Parathyroid adenoma (tissue), 2 donors: ENCODE results near the gene ACKR2.
"Not testable (repeated sequence)": the region's sequence is repeated elsewhere in the genome, so short reads cannot be mapped to it uniquely, and the experiment has no call there.

Experiments used
- H2AFZ ChIP-seq: fragments of 300-600 bp; sonication (generic); one replicate; pipeline ENCODE4 v1.7.0; 2017; ENCODE audit warnings: antibody characterized with exemption, mild to moderate bottlenecking
- H3K27ac ChIP-seq: fragments of 300-600 bp; sonication (generic); one replicate; pipeline ENCODE4 v1.7.0; 2017
- H3K27me3 ChIP-seq: fragments of 300-600 bp; sonication (generic); one replicate; pipeline ENCODE4 v1.7.0; 2017; ENCODE audit warnings: low read length; ENCODE audit not compliant: control insufficient read depth, insufficient read depth
- H3K36me3 ChIP-seq: fragments of 300-600 bp; sonication (generic); one replicate; pipeline ENCODE4 v1.7.0; 2017; ENCODE audit warnings: low read length; ENCODE audit not compliant: control insufficient read depth, insufficient read depth
- H3K4me1 ChIP-seq: fragments of 300-600 bp; sonication (generic); one replicate; pipeline ENCODE4 v1.7.0; 2017; ENCODE audit warnings: control low read depth
- H3K4me2 ChIP-seq: fragments of 300-600 bp; sonication (generic); one replicate; pipeline ENCODE4 v1.7.0; 2017; ENCODE audit warnings: low read length
- H3K4me3 ChIP-seq: fragments of 300-600 bp; sonication (generic); one replicate; pipeline ENCODE4 v1.7.0; 2017; ENCODE audit warnings: low read depth, low read length
- H3K79me2 ChIP-seq: fragments of 300-600 bp; sonication (generic); one replicate; pipeline ENCODE4 v1.7.0; 2017; ENCODE audit warnings: control low read depth
- H3K9ac ChIP-seq: fragments of 300-600 bp; sonication (generic); one replicate; pipeline ENCODE4 v1.7.0; 2017; ENCODE audit warnings: mild to moderate bottlenecking
- H3K9me3 ChIP-seq: fragments of 300-600 bp; sonication (generic); one replicate; pipeline ENCODE4 v1.7.0; 2017; ENCODE audit warnings: low read length; ENCODE audit not compliant: control insufficient read depth
- TF ChIP-seq, protein P1 (sequence below): fragments of 300-600 bp; sonication (generic); IDR thresholded peaks from one replicate; pipeline ENCODE4 v1.7.0; 2017; ENCODE audit warnings: antibody characterized with exemption, mild to moderate bottlenecking
- donor health status: primary hyperparathyroidism.

The ACKR2 gene

DNA sequence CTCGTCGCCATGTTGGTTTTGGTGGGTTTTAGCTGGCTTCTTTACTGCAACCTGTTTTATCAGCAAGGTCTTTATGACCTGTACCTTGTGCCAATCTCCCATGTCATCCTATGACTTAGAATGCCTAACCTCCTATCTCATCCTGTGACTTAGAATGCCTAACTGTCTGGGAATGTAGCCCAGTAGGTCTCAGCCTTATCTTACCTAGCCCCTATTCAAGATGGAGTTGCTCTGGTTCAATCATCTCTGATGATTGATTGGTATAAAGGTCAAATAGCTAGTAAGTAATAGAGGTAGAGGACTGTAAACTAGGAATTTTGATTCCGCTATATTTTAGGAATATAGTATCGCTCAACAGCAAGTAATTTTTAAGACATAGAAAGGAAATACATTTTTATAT lies 1.3 kb upstream of the ACKR2 start:
- Histone ChIP-seq H3K27me3 (no peaks in the 10 kb centered on the region), H3K79me2 (no peaks in the 10 kb centered on the region), H3K9ac (no peak overlapping the region), H3K27ac (no peak overlapping the region), H3K9me3 (no peaks in the 10 kb centered on the region), H3K36me3 (no peaks in the 10 kb centered on the region), H3K4me3 (no peak overlapping the region), H3K4me1 (no peaks in the 10 kb centered on the region), H3K4me2 (no peak overlapping the region), H2AFZ (no peak overlapping the region)
- TF ChIP-seq, protein P1, sequence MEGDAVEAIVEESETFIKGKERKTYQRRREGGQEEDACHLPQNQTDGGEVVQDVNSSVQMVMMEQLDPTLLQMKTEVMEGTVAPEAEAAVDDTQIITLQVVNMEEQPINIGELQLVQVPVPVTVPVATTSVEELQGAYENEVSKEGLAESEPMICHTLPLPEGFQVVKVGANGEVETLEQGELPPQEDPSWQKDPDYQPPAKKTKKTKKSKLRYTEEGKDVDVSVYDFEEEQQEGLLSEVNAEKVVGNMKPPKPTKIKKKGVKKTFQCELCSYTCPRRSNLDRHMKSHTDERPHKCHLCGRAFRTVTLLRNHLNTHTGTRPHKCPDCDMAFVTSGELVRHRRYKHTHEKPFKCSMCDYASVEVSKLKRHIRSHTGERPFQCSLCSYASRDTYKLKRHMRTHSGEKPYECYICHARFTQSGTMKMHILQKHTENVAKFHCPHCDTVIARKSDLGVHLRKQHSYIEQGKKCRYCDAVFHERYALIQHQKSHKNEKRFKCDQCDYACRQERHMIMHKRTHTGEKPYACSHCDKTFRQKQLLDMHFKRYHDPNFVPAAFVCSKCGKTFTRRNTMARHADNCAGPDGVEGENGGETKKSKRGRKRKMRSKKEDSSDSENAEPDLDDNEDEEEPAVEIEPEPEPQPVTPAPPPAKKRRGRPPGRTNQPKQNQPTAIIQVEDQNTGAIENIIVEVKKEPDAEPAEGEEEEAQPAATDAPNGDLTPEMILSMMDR, result no peak

DNA sequence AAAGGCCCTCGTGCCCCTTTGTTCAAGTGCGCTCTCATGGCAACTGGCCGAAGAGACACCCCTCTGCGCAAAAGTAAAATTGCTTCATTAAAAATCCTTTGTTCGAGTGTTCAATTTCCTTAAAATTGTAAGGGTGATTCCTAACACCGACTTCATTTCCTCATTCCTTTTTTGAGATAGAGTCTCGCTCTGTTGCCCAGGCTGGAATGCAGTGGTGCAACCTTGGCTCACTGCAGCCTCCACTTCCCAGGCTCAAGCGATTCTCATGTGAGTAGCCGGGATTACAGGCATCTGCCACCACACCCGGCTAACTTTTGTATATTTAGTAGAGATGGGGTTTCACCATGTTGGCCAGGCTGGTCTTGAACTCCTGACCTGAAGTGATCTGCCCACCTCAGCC lies 1.5 kb downstream of the ACKR2 start:
- not testable (repeated sequence) for H3K79me2 ChIP-seq, H2AFZ ChIP-seq, H3K27ac ChIP-seq, H3K9me3 ChIP-seq, H3K4me3 ChIP-seq, H3K36me3 ChIP-seq, H3K27me3 ChIP-seq, H3K4me2 ChIP-seq, H3K4me1 ChIP-seq, H3K9ac ChIP-seq

DNA sequence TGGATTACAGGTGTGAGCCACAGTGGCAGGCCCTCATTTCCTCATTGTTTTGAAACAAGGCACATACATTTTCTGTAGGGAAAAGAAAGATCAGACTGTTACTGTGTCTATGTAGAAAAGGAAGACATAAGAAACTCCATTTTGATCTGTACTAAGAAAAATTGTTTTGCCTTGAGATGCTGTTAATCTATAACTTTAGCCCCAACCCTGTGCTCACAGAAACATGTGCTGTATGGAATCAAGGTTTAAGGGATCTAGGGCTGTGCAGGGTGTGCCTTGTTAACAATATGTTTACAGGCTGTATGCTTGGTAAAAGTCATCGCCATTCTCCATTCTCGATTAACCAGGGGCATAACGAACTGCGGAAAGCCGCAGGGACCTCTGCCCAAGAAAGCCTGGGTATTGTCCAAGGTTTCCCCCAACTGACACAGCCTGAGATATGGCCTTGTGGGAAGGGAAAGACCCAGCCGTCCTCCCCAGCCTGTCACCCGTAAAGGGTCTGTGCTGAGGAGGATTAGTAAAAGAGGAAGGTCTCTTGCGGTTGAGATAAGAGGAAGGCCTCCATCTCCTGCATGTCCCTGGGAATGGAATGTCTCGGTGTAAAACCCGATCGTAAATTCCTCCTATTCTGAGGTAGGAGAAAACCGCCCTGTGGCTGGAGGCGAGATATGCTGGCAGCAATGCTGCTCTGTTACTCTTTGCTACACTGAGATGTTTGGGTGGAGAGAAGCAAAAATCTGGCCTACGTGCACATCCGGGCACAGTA lies 2.1 kb downstream of the ACKR2 start:
- not testable (repeated sequence) for H3K4me3 ChIP-seq, H3K9ac ChIP-seq, H3K27ac ChIP-seq

DNA sequence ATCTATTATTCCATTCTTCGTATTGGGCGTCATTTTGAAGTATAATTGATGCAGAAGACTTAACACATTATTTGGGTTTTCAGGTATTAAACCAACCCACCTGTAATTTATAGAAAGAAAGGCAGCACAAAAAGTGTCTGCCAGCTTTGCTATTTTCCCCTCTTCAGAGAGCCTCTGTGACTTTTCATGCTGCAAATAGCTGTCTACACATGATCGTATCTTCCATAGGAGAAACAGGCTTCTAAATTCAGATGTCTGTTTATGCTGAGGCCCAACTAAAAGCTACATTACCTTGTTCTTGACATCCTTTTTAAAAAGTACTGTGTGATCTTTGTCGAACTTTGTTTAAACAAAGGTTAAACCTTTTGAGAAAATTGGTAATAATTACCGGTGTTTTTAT lies 5.0 kb downstream of the ACKR2 start:
- no peak overlapping the region for H3K27ac ChIP-seq
- H3K9ac ChIP-seq, result no peak overlapping the region
- no peaks in the 10 kb centered on the region for H3K9me3 ChIP-seq
- no peak overlapping the region for H3K4me3 ChIP-seq
- TF ChIP-seq, protein P1, result no peak
- H3K27me3 ChIP-seq, result no peaks in the 10 kb centered on the region
- H3K4me1 ChIP-seq, result no peaks in the 10 kb centered on the region
- no peak overlapping the region for H3K4me2 ChIP-seq
- H3K36me3 ChIP-seq, result no peaks in the 10 kb centered on the region
- no peaks in the 10 kb centered on the region for H3K79me2 ChIP-seq
- no peak overlapping the region for H2AFZ ChIP-seq

More for the DNA sequence above, 2.1 kb downstream of the ACKR2 start:
- H3K4me1 ChIP-seq, H3K36me3 ChIP-seq, H2AFZ ChIP-seq, H3K4me2 ChIP-seq, H3K9me3 ChIP-seq, H3K27me3 ChIP-seq, H3K79me2 ChIP-seq: not testable (repeated sequence)

DNA sequence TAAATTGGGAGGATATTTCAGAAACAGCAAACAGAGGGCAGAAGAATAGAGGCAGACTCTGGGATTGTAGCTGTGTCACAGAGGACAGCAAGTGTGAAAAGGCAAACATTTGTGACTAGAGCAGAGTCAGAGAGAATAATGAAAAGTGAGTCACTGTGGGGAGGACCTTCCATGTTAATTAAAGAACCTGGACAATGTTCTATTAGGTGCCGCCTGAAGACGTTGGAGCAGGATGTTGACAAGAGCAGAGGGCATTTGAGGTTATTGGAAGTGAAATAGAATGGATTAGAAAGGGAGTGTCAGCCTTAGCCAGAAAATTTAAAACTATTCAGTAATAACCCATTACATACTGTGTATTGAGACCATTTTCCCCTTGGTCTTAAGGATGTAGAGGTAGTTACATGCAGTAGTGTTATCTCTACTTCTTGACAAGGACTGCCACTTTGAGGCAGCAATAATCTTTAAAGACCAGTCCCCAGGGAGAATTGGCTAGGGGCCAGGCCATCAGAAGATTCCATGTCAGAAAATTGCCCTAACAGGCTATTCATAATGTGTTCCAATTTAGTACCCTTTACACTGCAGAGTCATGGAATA lies 5.8 kb downstream of the ACKR2 start:
- Histone ChIP-seq H3K4me1 (peaks cover 5% of the 10 kb centered on the region), H3K36me3 (no peaks in the 10 kb centered on the region), H3K9ac (no peak overlapping the region)

More for the DNA sequence above, 5.8 kb downstream of the ACKR2 start:
- H3K27ac ChIP-seq, result no peak overlapping the region
- no peaks in the 10 kb centered on the region for H3K27me3 ChIP-seq
- TF ChIP-seq, protein P1, result no peak
- H3K4me2 ChIP-seq, result no peak overlapping the region
- H3K79me2 ChIP-seq, result no peaks in the 10 kb centered on the region
- H3K4me3 ChIP-seq, result no peak overlapping the region
- H3K9me3 ChIP-seq, result no peaks in the 10 kb centered on the region
- H2AFZ ChIP-seq, result no peak overlapping the region
